Endothelial cell of umbilical vein (primary cell): ENCODE measurements around the gene PCDHA4. TPM values are rescaled to one million over a fixed set of nuclear protein-coding genes. Genes with fewer than 3 reads are reported as not detected.

Experiments
- BruUV-seq: library from RNA; stranded (reverse); fragments of 400-500 nt; replicated peaks from 2 replicates; lab custom pipeline; 2021; lab: Mats Ljungman, UMichigan
- CTCF ChIA-PET: fragments of 300-600, 350-600 bp; sonication (Branson Sonifier 250); formaldehyde crosslinking; loops from one replicate; lab custom pipeline; 2021; ENCODE audit warnings: antibody characterized with exemption, inconsistent platforms; lab: Charles Lee
- POLR2A ChIA-PET: fragments of 300-600, 350-600 bp; sonication (Branson Sonifier 250); formaldehyde crosslinking; loops from one replicate; lab custom pipeline; 2021; ENCODE audit warnings: antibody characterized with exemption, inconsistent platforms; lab: Charles Lee
- DNase-seq: peaks from one replicate; pipeline ENCODE4 v3.0.0-alpha.2; 2011; ENCODE audit warnings: low read depth, low spot score
- FAIRE-seq: peaks from 2 replicates; lab custom pipeline; 2011; peaks lifted over from hg19 to GRCh38; lab: Jason Lieb, UNC
- H2AFZ ChIP-seq: 2 replicates; pipeline ENCODE4 v1.6.0; 2012; ENCODE audit warnings: low read depth, low read length, control low read depth, inconsistent platforms
- H3K27ac ChIP-seq: 2 replicates; pipeline ENCODE4 v1.5.1; 2011; ENCODE audit warnings: low read depth, mild to moderate bottlenecking, control low read depth, low read length, moderate library complexity; ENCODE audit not compliant: insufficient read depth
- H3K27me3 ChIP-seq, 2 experiments: 2 replicates each; pipeline versions ENCODE4 v1.6.0 to v1.6.1; 2011; ENCODE audit warnings: low read length in 2 of 2, mixed read lengths in 1 of 2; ENCODE audit not compliant: control insufficient read depth in 2 of 2, insufficient read depth in 2 of 2
- H3K36me3 ChIP-seq, 2 experiments: 2 replicates in 1 of 2; 3 replicates in 1 of 2; pipeline ENCODE4 v1.5.1; 2011; ENCODE audit warnings: low read length in 2 of 2, mild to moderate bottlenecking in 1 of 2, moderate library complexity in 1 of 2; ENCODE audit not compliant: control insufficient read depth in 2 of 2, insufficient read depth in 2 of 2; ENCODE audit errors: extremely low read depth in 1 of 2
- H3K4me1 ChIP-seq: 3 replicates; pipeline ENCODE4 v1.5.1; 2011; ENCODE audit warnings: mild to moderate bottlenecking, low read length; ENCODE audit not compliant: control insufficient read depth, insufficient read depth; ENCODE audit errors: extremely low read depth
- H3K4me2 ChIP-seq: 2 replicates; pipeline ENCODE4 v1.6.1; 2011; ENCODE audit warnings: low read length, control low read depth, mixed read lengths; ENCODE audit not compliant: insufficient read depth
- H3K4me3 ChIP-seq, 3 experiments: fragments of 200-600 bp in 1 of 3; sonication (generic), shearing (Covaris generic) in 1 of 3; replicated peaks in 1 of 3; 2 replicates each; pipeline ENCODE4 v1.5.1; 2011 to 2016; ENCODE audit warnings: control low read depth in 3 of 3, low read length in 3 of 3, mild to moderate bottlenecking in 2 of 3, inconsistent platforms in 1 of 3, low read depth in 1 of 3, moderate library complexity in 1 of 3; ENCODE audit not compliant: insufficient read depth in 1 of 3
- H3K79me2 ChIP-seq: 2 replicates; pipeline ENCODE4 v1.6.0; 2012; ENCODE audit warnings: low read length, inconsistent platforms; ENCODE audit not compliant: control insufficient read depth, insufficient read depth
- H3K9ac ChIP-seq: replicated peaks from 2 replicates; pipeline ENCODE3; 2011; ENCODE audit warnings: low read length, control low read depth; ENCODE audit not compliant: insufficient read depth; ENCODE audit errors: extremely low read depth
- H3K9me1 ChIP-seq: replicated peaks from 3 replicates; pipeline ENCODE4 v1.6.0; 2011; ENCODE audit warnings: mild to moderate bottlenecking, low read length; ENCODE audit not compliant: control insufficient read depth, insufficient read depth; ENCODE audit errors: extremely low read depth
- H3K9me3 ChIP-seq: replicated peaks from 2 replicates; pipeline ENCODE4 v1.5.1; 2012; ENCODE audit warnings: low read length, inconsistent platforms; ENCODE audit not compliant: control insufficient read depth, insufficient read depth
- H4K20me1 ChIP-seq: replicated peaks from 2 replicates; pipeline ENCODE3; 2011; ENCODE audit warnings: mild to moderate bottlenecking, low read length; ENCODE audit not compliant: control insufficient read depth, insufficient read depth; ENCODE audit errors: extremely low read depth
- EZH2 ChIP-seq: IDR thresholded peaks from 2 replicates; pipeline ENCODE4 v1.6.1; 2012; ENCODE audit warnings: borderline replicate concordance, low read depth, mild to moderate bottlenecking, moderate library complexity, low read length, inconsistent platforms; ENCODE audit not compliant: severe bottlenecking
- FOS ChIP-seq: IDR thresholded peaks from 2 replicates; pipeline ENCODE4 v1.6.1; 2011; ENCODE audit warnings: mild to moderate bottlenecking, low read length, moderate library complexity, borderline replicate concordance; ENCODE audit not compliant: insufficient read depth
- GATA2 ChIP-seq: IDR thresholded peaks from 2 replicates; pipeline ENCODE4 v1.7.0; 2011; ENCODE audit warnings: low read depth, mild to moderate bottlenecking, moderate library complexity, mixed read lengths, low read length; ENCODE audit not compliant: insufficient read length, insufficient read depth
- JUN ChIP-seq: IDR thresholded peaks from 2 replicates; pipeline ENCODE4 v1.6.1; 2011; ENCODE audit warnings: borderline replicate concordance, low read depth; ENCODE audit not compliant: insufficient read length, insufficient read depth
- MYC ChIP-seq: IDR thresholded peaks from one replicate; pipeline ENCODE4 v1.6.1; 2011; ENCODE audit warnings: mild to moderate bottlenecking, low read depth, low read length
- POLR2A ChIP-seq: IDR thresholded peaks from 2 replicates; pipeline ENCODE4 v1.6.1; 2012; ENCODE audit warnings: low read depth, mild to moderate bottlenecking, control low read depth, low read length
- POLR2AphosphoS5 ChIP-seq: IDR thresholded peaks from 2 replicates; pipeline ENCODE4 v1.6.1; 2012; ENCODE audit warnings: low read depth, mild to moderate bottlenecking, control low read depth, low read length, moderate library complexity; ENCODE audit not compliant: insufficient read depth
- dilution Hi-C: fragments of 300-500 bp; cut with MboI; formaldehyde crosslinking; loops from one replicate; pipeline ENCODE4 v1.15.0; 2019; ENCODE audit warnings: low sequenced_read_pairs; ENCODE audit not compliant: extremely low pct_ligation_motif_present
- intact Hi-C: fragments of 100-400 bp; cut with micrococcal nuclease; formaldehyde crosslinking; loops from one replicate; pipeline ENCODE4 v1.10.0; 2022
- polyA plus RNA-seq, 4 experiments: library from polyadenylated mRNA; depleted of rRNA in 3 of 4; stranded (reverse) in 3 of 4; unstranded in 1 of 4; fragments of >200 nt; gene quantifications; 2 replicates each; pipeline versions ENCODE4 v1.2.1 to v1.2.3, GENCODE V29; 2011 to 2012; ENCODE audit warnings: missing spikeins in 1 of 4
- total RNA-seq: library from RNA; stranded (reverse); gene quantifications from 2 replicates; pipeline ENCODE4 v1.2.3, GENCODE V29; 2021
- TF ChIP-seq, protein P1 (sequence below), 2 donors: IDR thresholded peaks; 1 replicate in 1 of 2; 2 replicates in 1 of 2; pipeline ENCODE4 v1.5.1; 2011; ENCODE audit warnings: low read length in 2 of 2, mild to moderate bottlenecking in 2 of 2, moderate library complexity in 2 of 2, control low read depth in 1 of 2, inconsistent platforms in 1 of 2, low read depth in 1 of 2; ENCODE audit not compliant: insufficient read depth in 1 of 2; ENCODE audit errors: extremely low read depth in 1 of 2
- TF ChIP-seq, protein P2 (sequence below): IDR thresholded peaks from 2 replicates; pipeline ENCODE4 v1.6.1; 2011; ENCODE audit not compliant: insufficient read depth, insufficient read length

Gene PCDHA4
- total and polyA plus RNA-seq, 2 donors (not counting 3 experiments of a cell fraction or from before 2014, with no cell fraction given) = 0.04 to 0.26 TPM

DNA sequence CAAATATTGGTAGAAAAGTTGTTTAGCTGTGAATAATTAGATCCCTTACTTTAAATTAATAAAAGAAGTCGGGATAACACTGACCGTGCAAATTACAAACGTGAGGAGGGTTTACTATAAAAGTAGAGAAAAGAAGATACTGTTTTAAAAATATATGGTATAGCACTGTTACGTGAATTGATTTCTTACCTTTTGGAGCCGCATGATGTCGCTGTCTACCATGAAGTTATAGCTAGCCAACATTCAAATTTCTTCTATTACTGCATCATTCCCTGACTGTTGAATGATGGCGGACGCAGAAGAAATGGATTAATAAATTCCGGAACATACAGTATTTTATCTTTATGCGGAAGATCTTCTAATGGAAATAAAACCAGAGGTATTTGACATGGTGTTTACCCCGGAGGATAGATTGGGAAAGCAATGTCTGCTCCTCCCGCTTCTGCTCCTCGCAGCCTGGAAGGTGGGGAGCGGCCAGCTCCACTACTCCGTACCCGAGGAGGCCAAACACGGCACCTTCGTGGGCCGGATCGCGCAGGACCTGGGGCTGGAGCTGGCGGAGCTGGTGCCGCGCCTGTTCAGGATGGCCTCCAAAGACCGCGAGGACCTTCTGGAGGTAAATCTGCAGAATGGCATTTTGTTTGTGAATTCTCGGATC, 21.0 kb downstream of the PCDHA4 start, which contains the start of gene PCDHA6:
Gene PCDHA6, plus strand, starts transcription at position 257 of the 658 bp plus-strand sequence. Its CDS starts 132 bp downstream, at position 389.
- no peak within 1 kb of the TSS for H3K4me3 ChIP-seq
- ChIA-PET POLR2A (no interaction called here), CTCF (interaction anchor here (0.8 to 1.4 kb wide), 2 partner anchors 20 to 42 kb away, joined by 3 to 4 read pairs; partner anchors contain the start of gene PCDHA1)
- H3K9ac ChIP-seq = no peak within 1 kb of the TSS
- intact Hi-C loops = no loop called here
- H4K20me1 ChIP-seq = no peaks in the 10 kb centered on the region
- no peaks in the 10 kb centered on the region for H3K27me3 ChIP-seq
- peak; percentile 4 for DNase-seq
- H3K9me1 ChIP-seq = no peaks in the 10 kb centered on the region
- no peak for FAIRE-seq
- no peaks in the 10 kb centered on the region for H3K79me2 ChIP-seq
- TF ChIP-seq, protein P1, sequence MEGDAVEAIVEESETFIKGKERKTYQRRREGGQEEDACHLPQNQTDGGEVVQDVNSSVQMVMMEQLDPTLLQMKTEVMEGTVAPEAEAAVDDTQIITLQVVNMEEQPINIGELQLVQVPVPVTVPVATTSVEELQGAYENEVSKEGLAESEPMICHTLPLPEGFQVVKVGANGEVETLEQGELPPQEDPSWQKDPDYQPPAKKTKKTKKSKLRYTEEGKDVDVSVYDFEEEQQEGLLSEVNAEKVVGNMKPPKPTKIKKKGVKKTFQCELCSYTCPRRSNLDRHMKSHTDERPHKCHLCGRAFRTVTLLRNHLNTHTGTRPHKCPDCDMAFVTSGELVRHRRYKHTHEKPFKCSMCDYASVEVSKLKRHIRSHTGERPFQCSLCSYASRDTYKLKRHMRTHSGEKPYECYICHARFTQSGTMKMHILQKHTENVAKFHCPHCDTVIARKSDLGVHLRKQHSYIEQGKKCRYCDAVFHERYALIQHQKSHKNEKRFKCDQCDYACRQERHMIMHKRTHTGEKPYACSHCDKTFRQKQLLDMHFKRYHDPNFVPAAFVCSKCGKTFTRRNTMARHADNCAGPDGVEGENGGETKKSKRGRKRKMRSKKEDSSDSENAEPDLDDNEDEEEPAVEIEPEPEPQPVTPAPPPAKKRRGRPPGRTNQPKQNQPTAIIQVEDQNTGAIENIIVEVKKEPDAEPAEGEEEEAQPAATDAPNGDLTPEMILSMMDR (IDR thresholded peaks at IDR 0.05; ENCODE audit: extremely low read depth in 1 of 2, insufficient read depth in 1 of 2, low read depth in 1 of 2, low read length in 2 of 2) = peak in 1 of 2 donors; percentile 4
- TF ChIP-seq POLR2AphosphoS5 = no peak
- H3K9me3 ChIP-seq = no peaks in the 10 kb centered on the region
- no peak within 1 kb of the TSS for H3K4me2 ChIP-seq
- no peaks in the 10 kb centered on the region for H3K4me1 ChIP-seq
- dilution Hi-C loops = no loop called here
- H2AFZ ChIP-seq = no peak within 1 kb of the TSS
- no peak within 1 kb of the TSS for H3K27ac ChIP-seq
- H3K36me3 ChIP-seq = no peaks in the 10 kb centered on the region
- no TSS peak for BruUV-seq

DNA sequence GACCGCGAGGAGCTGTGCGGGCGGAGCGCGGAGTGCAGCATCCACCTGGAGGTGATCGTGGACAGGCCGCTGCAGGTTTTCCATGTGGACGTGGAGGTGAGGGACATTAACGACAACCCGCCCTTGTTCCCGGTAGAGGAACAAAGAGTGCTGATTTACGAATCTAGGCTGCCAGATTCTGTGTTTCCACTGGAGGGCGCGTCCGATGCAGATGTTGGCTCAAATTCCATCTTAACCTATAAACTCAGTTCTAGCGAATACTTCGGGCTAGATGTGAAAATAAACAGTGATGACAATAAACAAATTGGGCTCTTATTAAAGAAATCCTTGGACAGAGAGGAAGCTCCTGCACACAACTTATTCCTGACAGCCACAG, 21.5 kb downstream of the PCDHA4 start:
- DNase-seq (no peak), FAIRE-seq (no peak)
- Histone ChIP-seq H3K79me2 (no peaks in the 10 kb centered on the region), H3K4me3 (no peak overlapping the region), H4K20me1 (no peaks in the 10 kb centered on the region), H3K9me1 (no peaks in the 10 kb centered on the region), H3K4me1 (no peaks in the 10 kb centered on the region), H3K27me3 (no peaks in the 10 kb centered on the region), H3K4me2 (no peak overlapping the region), H3K27ac (no peak overlapping the region), H3K36me3 (no peaks in the 10 kb centered on the region), H3K9me3 (no peaks in the 10 kb centered on the region), H3K9ac (no peak overlapping the region), H2AFZ (no peak overlapping the region)
- no TSS peak for BruUV-seq
- CTCF ChIA-PET = interaction anchor here (0.8 to 1.4 kb wide), 2 partner anchors 19 to 43 kb away, joined by 3 to 4 read pairs; partner anchors contain the start of gene PCDHA1
- TF ChIP-seq, protein P2, sequence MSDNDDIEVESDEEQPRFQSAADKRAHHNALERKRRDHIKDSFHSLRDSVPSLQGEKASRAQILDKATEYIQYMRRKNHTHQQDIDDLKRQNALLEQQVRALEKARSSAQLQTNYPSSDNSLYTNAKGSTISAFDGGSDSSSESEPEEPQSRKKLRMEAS = no peak
- TF ChIP-seq EZH2 = no peak
- TF ChIP-seq POLR2AphosphoS5 = no peak
- no peak for TF ChIP-seq GATA2
- TF ChIP-seq, protein P1 (IDR thresholded peaks at IDR 0.05; ENCODE audit: extremely low read depth in 1 of 2, insufficient read depth in 1 of 2, low read depth in 1 of 2, low read length in 2 of 2) = no peak
- TF ChIP-seq POLR2A = no peak
- no peak for TF ChIP-seq FOS
- TF ChIP-seq MYC = no peak
- TF ChIP-seq JUN = no peak
- intact Hi-C loops (no loop called here), dilution Hi-C loops (no loop called here)
- POLR2A ChIA-PET = no interaction called here
